ENCODE measurements around the gene TRIOBP. TPM values are rescaled to one million over a fixed set of nuclear protein-coding genes. Genes with fewer than 3 reads are reported as not detected.
A peak's percentile ranks its signal among the peaks of the same experiment; 100 is the strongest.

Gene TRIOBP
- total and polyA plus RNA-seq, 2 of the 13 experiments (the other 11 are each of a cell fraction or from before 2014, with no cell fraction given), result 6.1 to 15.4 TPM

DNA sequence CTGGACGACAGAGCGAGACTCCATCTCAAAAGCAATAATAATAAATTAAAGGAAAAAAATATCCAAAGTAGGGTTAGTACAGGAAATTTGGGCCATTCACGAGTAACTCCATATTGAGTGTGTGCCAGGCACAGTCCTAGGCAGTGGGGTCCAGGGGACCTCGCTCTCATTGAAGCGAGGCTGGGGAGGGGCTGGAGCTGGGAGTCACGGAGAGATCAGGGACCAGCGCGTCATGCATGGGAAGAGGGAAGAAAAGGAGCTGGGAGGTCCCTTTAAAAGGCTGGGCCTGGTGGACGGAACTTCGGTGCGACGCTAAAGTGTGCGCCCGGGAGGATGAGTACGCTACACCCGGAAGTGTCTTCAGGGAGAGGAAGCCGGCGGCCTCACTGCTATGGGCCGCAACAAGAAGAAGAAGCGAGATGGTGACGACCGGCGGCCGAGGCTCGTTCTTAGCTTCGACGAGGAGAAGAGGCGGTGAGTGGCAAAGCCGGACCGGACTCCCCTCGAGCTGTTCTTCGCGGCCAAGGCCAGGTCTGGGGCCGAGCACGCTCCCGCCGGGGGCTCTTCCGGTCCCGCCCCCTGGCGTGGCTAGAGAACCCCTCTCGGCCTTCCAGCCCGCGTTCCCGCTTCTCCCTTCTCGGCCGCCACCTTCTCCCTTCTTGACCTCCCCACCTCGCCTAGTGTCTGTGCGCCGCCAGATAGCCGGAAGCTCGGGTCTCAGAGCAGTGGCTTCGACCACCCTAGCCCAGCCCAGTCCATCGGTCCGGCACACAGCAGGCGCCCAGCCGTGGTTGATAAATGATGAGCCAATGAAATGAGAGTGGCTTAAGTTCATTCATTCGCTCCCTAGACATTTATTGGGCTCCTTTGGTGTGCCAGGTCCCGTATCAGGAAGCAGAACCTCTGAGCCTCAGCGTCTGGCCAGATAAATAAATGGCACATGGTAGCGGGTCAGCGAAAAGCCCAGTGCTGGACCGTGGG is 10.6 kb upstream of the TRIOBP start, which contains the start of gene NOL12 (continued):
- TF ChIP-seq, protein P1, sequence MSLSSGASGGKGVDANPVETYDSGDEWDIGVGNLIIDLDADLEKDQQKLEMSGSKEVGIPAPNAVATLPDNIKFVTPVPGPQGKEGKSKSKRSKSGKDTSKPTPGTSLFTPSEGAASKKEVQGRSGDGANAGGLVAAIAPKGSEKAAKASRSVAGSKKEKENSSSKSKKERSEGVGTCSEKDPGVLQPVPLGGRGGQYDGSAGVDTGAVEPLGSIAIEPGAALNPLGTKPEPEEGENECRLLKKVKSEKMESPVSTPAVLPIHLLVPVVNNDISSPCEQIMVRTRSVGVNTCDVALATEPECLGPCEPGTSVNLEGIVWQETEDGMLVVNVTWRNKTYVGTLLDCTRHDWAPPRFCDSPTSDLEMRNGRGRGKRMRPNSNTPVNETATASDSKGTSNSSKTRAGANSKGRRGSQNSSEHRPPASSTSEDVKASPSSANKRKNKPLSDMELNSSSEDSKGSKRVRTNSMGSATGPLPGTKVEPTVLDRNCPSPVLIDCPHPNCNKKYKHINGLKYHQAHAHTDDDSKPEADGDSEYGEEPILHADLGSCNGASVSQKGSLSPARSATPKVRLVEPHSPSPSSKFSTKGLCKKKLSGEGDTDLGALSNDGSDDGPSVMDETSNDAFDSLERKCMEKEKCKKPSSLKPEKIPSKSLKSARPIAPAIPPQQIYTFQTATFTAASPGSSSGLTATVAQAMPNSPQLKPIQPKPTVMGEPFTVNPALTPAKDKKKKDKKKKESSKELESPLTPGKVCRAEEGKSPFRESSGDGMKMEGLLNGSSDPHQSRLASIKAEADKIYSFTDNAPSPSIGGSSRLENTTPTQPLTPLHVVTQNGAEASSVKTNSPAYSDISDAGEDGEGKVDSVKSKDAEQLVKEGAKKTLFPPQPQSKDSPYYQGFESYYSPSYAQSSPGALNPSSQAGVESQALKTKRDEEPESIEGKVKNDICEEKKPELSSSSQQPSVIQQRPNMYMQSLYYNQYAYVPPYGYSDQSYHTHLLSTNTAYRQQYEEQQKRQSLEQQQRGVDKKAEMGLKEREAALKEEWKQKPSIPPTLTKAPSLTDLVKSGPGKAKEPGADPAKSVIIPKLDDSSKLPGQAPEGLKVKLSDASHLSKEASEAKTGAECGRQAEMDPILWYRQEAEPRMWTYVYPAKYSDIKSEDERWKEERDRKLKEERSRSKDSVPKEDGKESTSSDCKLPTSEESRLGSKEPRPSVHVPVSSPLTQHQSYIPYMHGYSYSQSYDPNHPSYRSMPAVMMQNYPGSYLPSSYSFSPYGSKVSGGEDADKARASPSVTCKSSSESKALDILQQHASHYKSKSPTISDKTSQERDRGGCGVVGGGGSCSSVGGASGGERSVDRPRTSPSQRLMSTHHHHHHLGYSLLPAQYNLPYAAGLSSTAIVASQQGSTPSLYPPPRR (CRISPR knock-in tag; IDR thresholded peaks at IDR 0.05; ENCODE audit: borderline replicate concordance), result 0 out of 2 replicates have a peak, but pooled peaks have one; percentile 15
- TF ChIP-seq, protein P2, sequence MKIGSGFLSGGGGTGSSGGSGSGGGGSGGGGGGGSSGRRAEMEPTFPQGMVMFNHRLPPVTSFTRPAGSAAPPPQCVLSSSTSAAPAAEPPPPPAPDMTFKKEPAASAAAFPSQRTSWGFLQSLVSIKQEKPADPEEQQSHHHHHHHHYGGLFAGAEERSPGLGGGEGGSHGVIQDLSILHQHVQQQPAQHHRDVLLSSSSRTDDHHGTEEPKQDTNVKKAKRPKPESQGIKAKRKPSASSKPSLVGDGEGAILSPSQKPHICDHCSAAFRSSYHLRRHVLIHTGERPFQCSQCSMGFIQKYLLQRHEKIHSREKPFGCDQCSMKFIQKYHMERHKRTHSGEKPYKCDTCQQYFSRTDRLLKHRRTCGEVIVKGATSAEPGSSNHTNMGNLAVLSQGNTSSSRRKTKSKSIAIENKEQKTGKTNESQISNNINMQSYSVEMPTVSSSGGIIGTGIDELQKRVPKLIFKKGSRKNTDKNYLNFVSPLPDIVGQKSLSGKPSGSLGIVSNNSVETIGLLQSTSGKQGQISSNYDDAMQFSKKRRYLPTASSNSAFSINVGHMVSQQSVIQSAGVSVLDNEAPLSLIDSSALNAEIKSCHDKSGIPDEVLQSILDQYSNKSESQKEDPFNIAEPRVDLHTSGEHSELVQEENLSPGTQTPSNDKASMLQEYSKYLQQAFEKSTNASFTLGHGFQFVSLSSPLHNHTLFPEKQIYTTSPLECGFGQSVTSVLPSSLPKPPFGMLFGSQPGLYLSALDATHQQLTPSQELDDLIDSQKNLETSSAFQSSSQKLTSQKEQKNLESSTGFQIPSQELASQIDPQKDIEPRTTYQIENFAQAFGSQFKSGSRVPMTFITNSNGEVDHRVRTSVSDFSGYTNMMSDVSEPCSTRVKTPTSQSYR (CRISPR knock-in tag; IDR thresholded peaks at IDR 0.05; ENCODE audit: borderline replicate concordance), result no peak; the same call in 1 of the 2 replicates
- no peak for TF ChIP-seq ZNF329 (CRISPR knock-in tag; IDR thresholded peaks at IDR 0.05; ENCODE audit: low read depth)
- TF ChIP-seq IRF2 (CRISPR knock-in tag; IDR thresholded peaks at IDR 0.05), result peak; percentile 88; the same call in 1 of the 2 replicates
- TF ChIP-seq ZNF17 (CRISPR knock-in tag; IDR thresholded peaks at IDR 0.05), result no peak
- peak; percentile 73; the same call in 1 of the 2 replicates for TF ChIP-seq DNMT1 (CRISPR knock-in tag; IDR thresholded peaks at IDR 0.05)
- no peak for TF ChIP-seq ZNF460 (CRISPR knock-in tag; IDR thresholded peaks at IDR 0.05; ENCODE audit: borderline replicate concordance)
- 0 out of 2 replicates have a peak, but pooled peaks have one; percentile 64 for TF ChIP-seq TOE1 (CRISPR knock-in tag; IDR thresholded peaks at IDR 0.05)
- TF ChIP-seq ZNF629 (CRISPR knock-in tag; conservative IDR thresholded peaks at IDR 0.05), result 0 out of 2 replicates have a peak, but pooled peaks have one; percentile 3
- TF ChIP-seq, protein P3, sequence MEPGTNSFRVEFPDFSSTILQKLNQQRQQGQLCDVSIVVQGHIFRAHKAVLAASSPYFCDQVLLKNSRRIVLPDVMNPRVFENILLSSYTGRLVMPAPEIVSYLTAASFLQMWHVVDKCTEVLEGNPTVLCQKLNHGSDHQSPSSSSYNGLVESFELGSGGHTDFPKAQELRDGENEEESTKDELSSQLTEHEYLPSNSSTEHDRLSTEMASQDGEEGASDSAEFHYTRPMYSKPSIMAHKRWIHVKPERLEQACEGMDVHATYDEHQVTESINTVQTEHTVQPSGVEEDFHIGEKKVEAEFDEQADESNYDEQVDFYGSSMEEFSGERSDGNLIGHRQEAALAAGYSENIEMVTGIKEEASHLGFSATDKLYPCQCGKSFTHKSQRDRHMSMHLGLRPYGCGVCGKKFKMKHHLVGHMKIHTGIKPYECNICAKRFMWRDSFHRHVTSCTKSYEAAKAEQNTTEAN (CRISPR knock-in tag; conservative IDR thresholded peaks at IDR 0.05), result peak; percentile 27; the same call in 1 of the 2 replicates
- no peak for TF ChIP-seq ZNF703 (CRISPR knock-in tag; IDR thresholded peaks at IDR 0.05; ENCODE audit: borderline replicate concordance)
- TF ChIP-seq, protein P4, sequence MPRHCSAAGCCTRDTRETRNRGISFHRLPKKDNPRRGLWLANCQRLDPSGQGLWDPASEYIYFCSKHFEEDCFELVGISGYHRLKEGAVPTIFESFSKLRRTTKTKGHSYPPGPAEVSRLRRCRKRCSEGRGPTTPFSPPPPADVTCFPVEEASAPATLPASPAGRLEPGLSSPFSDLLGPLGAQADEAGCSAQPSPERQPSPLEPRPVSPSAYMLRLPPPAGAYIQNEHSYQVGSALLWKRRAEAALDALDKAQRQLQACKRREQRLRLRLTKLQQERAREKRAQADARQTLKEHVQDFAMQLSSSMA (CRISPR knock-in tag; IDR thresholded peaks at IDR 0.05), result peak; percentile 41; the same call in 1 of the 2 replicates
- TF ChIP-seq ATM (IDR thresholded peaks at IDR 0.05; ENCODE audit: borderline replicate concordance), result no peak
- no peak for TF ChIP-seq SRSF9 (IDR thresholded peaks at IDR 0.05; ENCODE audit: borderline replicate concordance, insufficient read depth, low read depth, low read length, poor library complexity, severe bottlenecking)
- TF ChIP-seq PLSCR1 (CRISPR knock-in tag; IDR thresholded peaks at IDR 0.05; ENCODE audit: borderline replicate concordance), result no peak
- no peak for TF ChIP-seq ZNF3 (CRISPR knock-in tag; IDR thresholded peaks at IDR 0.05)
